Measurements from ENCODE around the gene POLA2.
"Not testable (repeated sequence)": the region's sequence is repeated elsewhere in the genome, so short reads cannot be mapped to it uniquely, and the experiment has no call there.

POLA2 gene

GRCh38 chr11:65242389-65242788 is 19.4 kb upstream of the POLA2 start:
- DNase-seq: no peak

DNA sequence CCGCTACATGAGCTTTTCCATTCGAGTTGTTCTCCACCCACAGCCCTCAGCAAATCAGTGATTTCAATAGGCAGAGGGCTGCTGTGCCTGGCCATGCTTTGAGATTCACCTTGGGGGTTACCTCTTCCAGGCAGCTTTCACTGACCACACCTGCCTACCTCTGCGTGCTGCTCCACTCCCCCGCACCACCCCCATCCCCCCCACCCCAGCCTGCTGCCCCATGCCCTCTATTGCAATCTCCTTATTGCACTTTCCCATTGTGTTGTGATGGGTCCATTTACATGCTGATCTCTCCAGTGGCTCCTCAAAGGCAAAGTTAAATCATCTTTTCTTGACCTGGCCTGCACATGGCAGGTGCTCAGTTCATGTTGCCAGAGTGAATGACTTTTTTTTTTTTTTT is 18.0 kb upstream of the POLA2 start:
- no peak for DNase-seq

GRCh38 chr11:65245046-65245445 is 16.7 kb upstream of the POLA2 start:
- DNase-seq: not testable (repeated sequence)

GRCh38 chr11:65246506-65246905 is 15.3 kb upstream of the POLA2 start:
- no peak for DNase-seq

GRCh38 chr11:65248184-65248710 is 13.5 kb upstream of the POLA2 start:
- DNase-seq: not testable (repeated sequence)

GRCh38 chr11:65251476-65251875 is 10.3 kb upstream of the POLA2 start:
- no peak for DNase-seq

DNA sequence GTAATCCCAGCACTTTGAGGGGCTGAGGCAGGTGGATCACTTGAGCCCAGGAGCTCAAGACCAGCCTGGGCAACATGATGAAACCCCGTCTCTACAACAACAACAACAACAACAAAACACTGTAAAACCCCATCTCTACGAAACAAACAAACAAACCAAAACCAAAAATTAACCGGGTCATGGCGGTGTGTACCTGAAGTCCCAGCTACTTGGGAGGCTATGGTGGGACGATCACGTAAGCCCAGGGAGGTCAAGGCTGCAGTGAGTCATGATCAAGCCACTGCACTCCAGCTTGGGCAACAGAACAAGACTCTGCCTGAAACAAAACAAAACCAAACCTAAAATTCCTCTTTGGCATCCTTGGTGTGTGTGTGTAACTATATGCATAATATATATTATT is 7.0 kb upstream of the POLA2 start:
- no peak for DNase-seq

DNA sequence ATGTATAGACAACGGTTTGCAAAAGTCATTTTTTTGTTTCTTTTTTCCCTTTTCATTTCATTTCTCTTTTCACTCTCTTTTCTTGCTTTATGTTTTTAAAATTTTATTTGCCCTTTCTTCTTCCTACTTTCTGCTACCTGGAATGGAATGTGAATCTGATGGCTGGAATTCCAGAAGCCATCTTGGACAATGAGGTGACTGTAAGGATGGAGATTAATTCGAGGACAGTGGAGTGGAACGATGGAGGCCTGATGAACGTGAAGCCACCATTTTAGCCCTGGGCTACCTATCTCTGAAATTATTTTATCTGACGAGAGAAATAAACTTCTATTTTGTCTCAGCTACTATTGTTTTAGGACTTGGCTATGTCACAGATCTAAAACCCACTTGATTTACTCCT is 2.8 kb upstream of the POLA2 start:
- DNase-seq: no peak

- DNase-seq: no peak
Observed at GRCh38 chr11:65260302-65260701, 1.5 kb upstream of the POLA2 start.

- DNase-seq: no peak
Observed at GRCh38 chr11:65260756-65261590, 789 bp upstream of the POLA2 start.

DNA sequence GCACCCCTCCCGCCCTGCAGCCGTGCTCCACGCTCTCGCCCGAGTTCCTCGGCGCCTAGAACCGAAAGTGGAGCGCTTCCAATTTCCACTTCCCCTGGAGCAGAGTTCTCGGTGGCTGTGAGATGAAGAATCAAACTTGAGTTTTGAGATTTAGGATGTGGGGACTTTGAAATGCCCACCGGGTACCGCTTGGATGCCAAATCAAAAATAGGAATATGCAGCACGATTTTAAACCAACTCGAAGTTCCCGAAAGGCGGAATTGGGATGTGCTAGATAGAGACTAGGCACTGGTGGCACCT is 569 bp downstream of the POLA2 start:
- DNase-seq: no peak

- no peak for DNase-seq
Observed at GRCh38 chr11:65262776-65263175, 1.0 kb downstream of the POLA2 start.

- not testable (repeated sequence) for DNase-seq
Observed at GRCh38 chr11:65264747-65265146, 3.0 kb downstream of the POLA2 start.

DNA sequence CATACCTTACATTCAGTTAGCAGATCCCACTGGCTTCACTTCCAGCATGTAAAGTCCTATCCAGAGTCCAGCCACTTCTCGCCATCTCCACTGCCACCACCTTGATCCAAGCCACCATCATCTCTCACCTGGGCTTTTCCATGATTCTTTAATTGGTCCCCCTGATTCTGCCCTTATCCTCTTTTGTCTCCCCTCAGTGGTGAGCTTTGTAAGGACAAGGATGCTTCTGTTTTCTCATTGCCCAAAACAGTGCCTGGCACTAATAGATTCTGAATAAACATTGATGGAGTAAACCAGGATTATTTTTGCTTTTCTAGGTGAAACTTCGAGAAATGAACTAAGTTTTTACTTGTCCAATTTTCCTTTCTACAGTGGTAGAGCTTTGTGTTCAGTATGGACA is 4.4 kb downstream of the POLA2 start:
- peak; percentile 5 for DNase-seq

DNA sequence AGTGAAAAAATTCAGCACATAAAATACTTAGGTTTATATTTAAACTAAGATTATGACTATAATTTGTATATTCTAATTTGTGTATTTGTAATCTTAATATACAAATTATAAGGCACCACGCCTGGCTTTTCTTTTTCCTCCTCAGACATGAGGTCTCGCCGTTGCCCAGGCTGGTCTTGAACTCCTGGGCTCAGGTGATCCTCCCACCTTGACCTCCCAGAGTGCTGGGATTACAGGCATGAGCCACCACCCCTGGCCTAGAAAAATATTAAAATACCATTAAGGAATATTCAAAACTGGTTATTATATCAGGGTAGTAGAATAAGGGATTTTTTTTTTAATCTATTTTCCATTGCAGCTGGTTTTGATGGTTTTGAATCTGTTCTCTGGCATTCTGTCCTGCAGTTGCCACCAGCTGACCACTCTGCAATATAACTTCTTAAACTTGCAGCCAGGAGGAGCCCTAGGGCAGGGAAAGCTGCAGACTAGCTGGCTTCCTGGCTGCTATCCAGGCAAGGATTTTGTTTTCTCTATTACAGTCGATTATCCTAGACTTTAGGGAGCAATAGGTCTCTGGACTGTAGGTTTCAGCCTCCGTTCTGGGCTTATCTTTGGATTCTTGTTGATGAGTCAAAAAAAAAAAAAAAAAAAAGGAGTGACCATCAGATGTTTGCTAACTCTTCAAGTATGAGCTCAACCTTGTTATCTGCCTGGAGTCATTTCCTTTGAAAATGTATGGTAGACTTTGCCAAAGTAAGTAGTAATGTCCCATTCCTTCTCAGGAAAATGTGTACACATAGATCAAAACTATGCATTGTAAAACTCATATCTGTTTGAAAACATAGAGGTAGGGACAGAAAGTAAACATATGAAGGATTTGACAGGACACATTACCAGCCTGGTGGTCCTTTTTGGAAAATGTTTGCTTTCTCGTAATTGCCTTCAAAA is 13.2 kb downstream of the POLA2 start:
- DNase-seq: peak; percentile 25

- DNase-seq: no peak
Observed at GRCh38 chr11:65275906-65276305, 14.1 kb downstream of the POLA2 start.

DNA sequence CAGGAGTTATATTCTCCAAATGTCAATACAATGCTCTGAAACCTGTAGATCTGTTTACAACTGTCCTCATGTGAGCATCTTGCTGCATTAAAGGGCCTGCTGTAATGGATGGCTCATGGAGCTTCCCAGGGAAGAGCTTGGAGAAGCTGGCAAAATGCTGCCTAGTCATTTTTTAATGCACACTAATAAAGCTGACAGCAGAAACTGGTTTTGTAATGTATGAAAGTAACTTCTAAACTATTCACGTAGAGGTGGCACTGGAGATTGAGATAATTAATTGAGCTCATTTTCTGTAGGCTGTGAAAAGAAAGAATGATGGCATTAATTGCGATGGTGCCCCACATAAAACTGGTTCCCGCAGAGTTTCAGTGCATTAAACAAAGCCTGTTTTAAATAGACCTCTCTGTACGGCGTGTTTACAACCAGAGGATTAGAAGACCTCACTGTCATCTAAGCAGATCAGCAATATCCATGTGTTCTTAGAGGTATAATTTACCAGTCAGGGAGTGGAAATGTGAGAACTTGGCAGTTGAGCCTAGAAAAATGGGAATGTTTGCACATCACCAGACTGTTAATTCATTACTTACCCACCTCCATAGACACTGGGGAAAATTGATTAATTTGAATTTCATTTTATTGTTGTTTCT is 16.0 kb downstream of the POLA2 start:
- no peak for DNase-seq

DNA sequence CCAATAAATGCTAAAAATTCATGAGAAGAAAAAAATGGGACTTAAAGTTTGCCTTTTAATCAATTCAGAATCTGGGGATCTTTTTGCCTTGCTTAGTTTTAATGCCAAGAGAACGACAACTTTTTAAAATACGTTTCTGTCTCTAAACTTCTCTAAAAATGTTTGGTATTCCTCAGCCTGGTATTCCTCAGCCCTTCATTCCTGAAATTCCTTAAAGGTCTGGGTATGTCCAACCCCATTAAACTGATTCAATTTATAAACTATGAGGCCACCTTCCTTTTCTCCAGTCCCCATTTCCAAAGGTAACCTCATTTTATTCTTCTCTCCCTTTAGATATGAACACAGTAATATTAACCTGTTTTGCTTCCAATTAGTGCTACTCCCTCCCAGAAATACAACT is 16.6 kb downstream of the POLA2 start:
- no peak for DNase-seq

DNA sequence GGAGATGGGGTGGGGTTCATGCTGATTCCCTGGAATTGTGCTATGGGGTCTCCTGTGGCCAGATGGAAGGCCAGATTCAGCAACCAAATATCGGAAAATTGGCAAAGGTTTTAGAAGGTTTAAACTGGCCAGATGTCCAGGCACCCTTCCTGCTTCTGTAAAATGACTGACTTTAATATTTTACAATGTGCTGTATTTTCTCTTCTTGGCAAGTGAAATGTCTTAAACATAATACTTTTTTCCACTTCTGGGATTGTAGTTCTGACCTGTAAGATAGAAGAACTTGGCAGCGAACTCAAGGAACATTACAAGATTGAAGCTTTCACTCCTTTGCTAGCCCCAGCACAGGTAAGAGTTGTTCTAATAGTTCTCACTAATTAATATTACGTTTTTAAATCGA is 17.5 kb downstream of the POLA2 start:
- DNase-seq: no peak

- DNase-seq: no peak
Observed at GRCh38 chr11:65279741-65280440, 18.1 kb downstream of the POLA2 start.

DNA sequence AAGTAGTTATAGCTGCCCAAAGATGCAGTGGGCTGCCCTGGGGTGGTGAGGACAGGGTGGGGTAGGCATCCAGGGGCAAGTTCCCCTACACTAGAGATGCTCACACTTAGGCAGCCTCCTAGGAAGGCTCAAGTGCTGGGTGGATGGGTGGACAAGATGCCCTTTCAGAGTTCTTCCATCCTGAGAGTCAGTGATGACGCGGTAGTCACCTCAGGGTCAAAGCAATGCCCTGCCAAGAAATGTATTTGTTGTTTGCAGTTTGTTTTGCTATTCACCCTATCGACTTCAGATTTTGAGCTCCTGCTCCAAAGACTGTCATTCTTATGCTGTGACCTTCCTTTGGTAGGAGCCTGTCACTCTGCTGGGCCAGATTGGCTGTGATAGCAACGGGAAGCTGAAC is 18.9 kb downstream of the POLA2 start:
- no peak for DNase-seq

DNA sequence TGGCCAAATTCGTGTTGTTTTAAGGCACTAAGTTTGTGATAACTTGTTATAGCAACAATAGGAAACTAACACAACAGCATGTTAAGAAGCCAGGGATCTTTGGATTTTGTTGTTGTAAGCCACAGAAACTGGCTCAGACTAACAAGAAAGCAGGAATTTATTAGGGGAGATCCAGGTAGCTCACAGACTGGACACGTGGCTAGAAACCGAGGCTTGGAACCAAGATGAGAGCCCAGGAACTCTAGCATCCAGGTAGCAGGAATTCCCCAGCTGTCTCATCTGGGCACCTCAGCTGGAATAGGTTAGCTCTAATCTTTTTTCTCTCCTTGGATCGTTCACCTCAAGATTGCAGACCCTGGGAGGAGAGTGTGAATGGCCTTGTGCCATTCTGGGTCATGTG is 24.9 kb downstream of the POLA2 start:
- DNase-seq: no peak

DNA sequence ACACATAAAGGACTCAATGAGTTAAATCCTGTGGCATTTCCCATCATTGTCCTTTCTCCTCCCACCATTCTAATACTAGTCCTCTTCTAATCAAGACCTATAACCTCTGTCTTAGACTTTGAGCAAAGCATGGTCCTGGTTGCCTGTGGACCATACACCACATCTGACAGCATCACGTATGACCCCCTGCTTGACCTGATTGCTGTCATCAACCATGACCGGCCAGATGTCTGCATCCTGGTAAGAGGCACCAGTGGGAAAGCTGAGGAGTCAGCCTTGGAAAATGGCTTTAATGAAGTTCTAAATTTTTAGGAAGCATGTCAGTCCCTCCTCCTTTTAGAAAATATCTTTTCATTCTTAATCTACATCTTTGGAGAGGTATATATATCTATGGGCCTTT is 25.8 kb downstream of the POLA2 start:
- DNase-seq: no peak

Measured in NCI-H1436 (cell line).